HG03342 (cell line): Measurements from ENCODE around the gene PLD5.
"Not testable (repeated sequence)": the region's sequence is repeated elsewhere in the genome, so short reads cannot be mapped to it uniquely, and the experiment has no call there.

ENCODE experiments used
- ATAC-seq: cut with Tn5 transposase; IDR thresholded peaks from one replicate; pipeline ENCODE4 v1.9.1; 2021; ENCODE audit warnings: mild to moderate bottlenecking, moderate library complexity; ENCODE audit not compliant: unreplicated experiment

PLD5 gene

GRCh38 chr1:242288067-242288466, 236.4 kb downstream of the PLD5 start:
- not testable (repeated sequence) for ATAC-seq

GRCh38 chr1:242282758-242283485, 241.6 kb downstream of the PLD5 start:
- not testable (repeated sequence) for ATAC-seq

GRCh38 chr1:242278406-242278805, 246.1 kb downstream of the PLD5 start:
- not testable (repeated sequence) for ATAC-seq

- ATAC-seq: not testable (repeated sequence)
These were observed 247.7 kb downstream of the PLD5 start for GRCh38 chr1:242276769-242277168.

GRCh38 chr1:242267004-242267403, 257.5 kb downstream of the PLD5 start:
- ATAC-seq: not testable (repeated sequence)

- not testable (repeated sequence) for ATAC-seq
These were observed 260.1 kb downstream of the PLD5 start for GRCh38 chr1:242264419-242264818.

- ATAC-seq: no peak
These were observed 279.2 kb downstream of the PLD5 start for GRCh38 chr1:242245255-242245654.

- ATAC-seq: peak; percentile 94
These were observed 281.0 kb downstream of the PLD5 start for GRCh38 chr1:242243472-242243871.

- no peak for ATAC-seq
These were observed 281.5 kb downstream of the PLD5 start for GRCh38 chr1:242242983-242243382.

- no peak for ATAC-seq
These were observed 282.6 kb downstream of the PLD5 start for GRCh38 chr1:242241936-242242335.

GRCh38 chr1:242240691-242241090, 283.8 kb downstream of the PLD5 start:
- no peak for ATAC-seq

- ATAC-seq: no peak
These were observed 284.4 kb downstream of the PLD5 start for GRCh38 chr1:242240077-242240476.

- no peak for ATAC-seq
These were observed 285.1 kb downstream of the PLD5 start for GRCh38 chr1:242239398-242239797.

- ATAC-seq: no peak
These were observed 287.4 kb downstream of the PLD5 start for GRCh38 chr1:242237051-242237450.

GRCh38 chr1:242228991-242229390, 295.5 kb downstream of the PLD5 start:
- no peak for ATAC-seq

GRCh38 chr1:242225767-242226573, 298.5 kb downstream of the PLD5 start:
- no peak for ATAC-seq

GRCh38 chr1:242224878-242225766, 299.4 kb downstream of the PLD5 start:
- not testable (repeated sequence) for ATAC-seq

- ATAC-seq: no peak
These were observed 300.0 kb downstream of the PLD5 start for GRCh38 chr1:242224461-242224860.

- ATAC-seq: no peak
These were observed 304.6 kb downstream of the PLD5 start for GRCh38 chr1:242219905-242220304.

- no peak for ATAC-seq
These were observed 305.1 kb downstream of the PLD5 start for GRCh38 chr1:242219298-242219901.

- no peak for ATAC-seq
These were observed 308.1 kb downstream of the PLD5 start for GRCh38 chr1:242216368-242216767.
